ENCODE measurements around the gene MLF2. TPM values are rescaled to one million over a fixed set of nuclear protein-coding genes. Genes with fewer than 3 reads are reported as not detected.

MLF2 gene
- total RNA-seq, 2 donors from 2014 or later = 219 to 393 TPM

GRCh38 chr12:6764011-6764828, 11.3 kb upstream of the MLF2 start:
- Histone ChIP-seq H3K4me1 (ENCODE audit: control insufficient read depth, insufficient read depth, low read length) (peaks cover 13% of the 10 kb centered on the region), H3K4me3 (ENCODE audit: low read length) (peak overlapping the region; percentile 81), H3K27me3 (ENCODE audit: control insufficient read depth, insufficient read depth, low read length, poor library complexity, severe bottlenecking) (no peaks in the 10 kb centered on the region), H3K9ac (ENCODE audit: extremely low read depth, low read length, poor library complexity, severe bottlenecking) (no peak overlapping the region), H3K36me3 (ENCODE audit: control insufficient read depth, insufficient read depth, low read length) (peaks cover under 1% of the 10 kb centered on the region), H3K27ac (ENCODE audit: low read depth, low read length) (peak overlapping the region; percentile 76), H3K9me3 (ENCODE audit: control insufficient read depth, low read length) (no peaks in the 10 kb centered on the region)
- TF ChIP-seq CTCF (conservative IDR thresholded peaks at IDR 0.05) = no peak
- 4 to 6% methylated on average over 8 to 15 of the region's 16 CpGs for WGBS, 2 experiments (ENCODE audit: insufficient coverage in 1 of 2, insufficient read length in 1 of 2)
- DNase-seq = peak; percentile 100
- Mint-ChIP-seq H3K36me3 (ENCODE audit: low read depth) (peaks cover 2% of the 10 kb centered on the region), H3K4me1 (peaks cover 44% of the 10 kb centered on the region), H3K4me3 (peak overlapping the region; percentile 82), H3K27me3 (ENCODE audit: insufficient read depth) (peaks cover 3% of the 10 kb centered on the region), H3K27ac (peak overlapping the region; percentile 71), H3K9me3 (no peaks in the 10 kb centered on the region)

- H3K9ac ChIP-seq (ENCODE audit: extremely low read depth, low read length, poor library complexity, severe bottlenecking) = peak overlapping the region; percentile 14
Measured at GRCh38 chr12:6763380-6763779, 10.4 kb upstream of the MLF2 start.

GRCh38 chr12:6759741-6760140, 6.8 kb upstream of the MLF2 start:
- no peak overlapping the region for H3K27ac Mint-ChIP-seq
- Histone ChIP-seq H3K4me1 (ENCODE audit: control insufficient read depth, insufficient read depth, low read length) (peaks cover 8% of the 10 kb centered on the region), H3K9me3 (ENCODE audit: control insufficient read depth, low read length) (no peaks in the 10 kb centered on the region), H3K9ac (ENCODE audit: extremely low read depth, low read length, poor library complexity, severe bottlenecking) (no peak overlapping the region), H3K36me3 (ENCODE audit: control insufficient read depth, insufficient read depth, low read length) (no peaks in the 10 kb centered on the region), H3K4me3 (ENCODE audit: low read length) (no peak overlapping the region), H3K27ac (ENCODE audit: low read depth, low read length) (no peak overlapping the region), H3K27me3 (ENCODE audit: control insufficient read depth, insufficient read depth, low read length, poor library complexity, severe bottlenecking) (no peaks in the 10 kb centered on the region)
- H3K9me3 Mint-ChIP-seq = no peaks in the 10 kb centered on the region
- no peaks in the 10 kb centered on the region for H3K36me3 Mint-ChIP-seq (ENCODE audit: low read depth)
- WGBS, 2 experiments (ENCODE audit: insufficient coverage in 1 of 2, insufficient read length in 1 of 2) = 88 to 92% methylated on average over 5 of the region's 5 CpGs
- no peak for DNase-seq
- H3K4me1 Mint-ChIP-seq = peaks cover 29% of the 10 kb centered on the region
- H3K27me3 Mint-ChIP-seq (ENCODE audit: insufficient read depth) = peaks cover 5% of the 10 kb centered on the region
- no peak for TF ChIP-seq CTCF (conservative IDR thresholded peaks at IDR 0.05)
- no peak overlapping the region for H3K4me3 Mint-ChIP-seq

More at GRCh38 chr12:6763380-6763779, 10.4 kb upstream of the MLF2 start:
- WGBS, 2 experiments (ENCODE audit: insufficient coverage in 1 of 2, insufficient read length in 1 of 2) = 68 to 77% methylated on average over 3 to 4 of the region's 4 CpGs
- H3K9me3 Mint-ChIP-seq = no peaks in the 10 kb centered on the region
- Histone ChIP-seq H3K36me3 (ENCODE audit: control insufficient read depth, insufficient read depth, low read length) (no peaks in the 10 kb centered on the region), H3K27me3 (ENCODE audit: control insufficient read depth, insufficient read depth, low read length, poor library complexity, severe bottlenecking) (no peaks in the 10 kb centered on the region), H3K4me3 (ENCODE audit: low read length) (peak overlapping the region; percentile 68), H3K9me3 (ENCODE audit: control insufficient read depth, low read length) (no peaks in the 10 kb centered on the region), H3K4me1 (ENCODE audit: control insufficient read depth, insufficient read depth, low read length) (peaks cover 8% of the 10 kb centered on the region), H3K27ac (ENCODE audit: low read depth, low read length) (peak overlapping the region; percentile 40)
- TF ChIP-seq CTCF (conservative IDR thresholded peaks at IDR 0.05) = no peak
- H3K27me3 Mint-ChIP-seq (ENCODE audit: insufficient read depth) = peaks cover 3% of the 10 kb centered on the region
- H3K4me3 Mint-ChIP-seq = peak overlapping the region; percentile 82
- peaks cover 42% of the 10 kb centered on the region for H3K4me1 Mint-ChIP-seq
- peak overlapping the region; percentile 71 for H3K27ac Mint-ChIP-seq
- no peak for DNase-seq
- no peaks in the 10 kb centered on the region for H3K36me3 Mint-ChIP-seq (ENCODE audit: low read depth)
